HG02973 (cell line): ENCODE measurements around the gene BBOX1.
"Not testable (repeated sequence)": the region's sequence is repeated elsewhere in the genome, so short reads cannot be mapped to it uniquely, and the experiment has no call there.

Source experiments
- ATAC-seq: cut with Tn5 transposase; IDR thresholded peaks from one replicate; pipeline ENCODE4 v1.9.1; 2021; ENCODE audit warnings: moderate library complexity; ENCODE audit not compliant: unreplicated experiment

BBOX1 gene

GRCh38 chr11:27083241-27083640 lies 42.6 kb downstream of the BBOX1 start:
- ATAC-seq = no peak

DNA sequence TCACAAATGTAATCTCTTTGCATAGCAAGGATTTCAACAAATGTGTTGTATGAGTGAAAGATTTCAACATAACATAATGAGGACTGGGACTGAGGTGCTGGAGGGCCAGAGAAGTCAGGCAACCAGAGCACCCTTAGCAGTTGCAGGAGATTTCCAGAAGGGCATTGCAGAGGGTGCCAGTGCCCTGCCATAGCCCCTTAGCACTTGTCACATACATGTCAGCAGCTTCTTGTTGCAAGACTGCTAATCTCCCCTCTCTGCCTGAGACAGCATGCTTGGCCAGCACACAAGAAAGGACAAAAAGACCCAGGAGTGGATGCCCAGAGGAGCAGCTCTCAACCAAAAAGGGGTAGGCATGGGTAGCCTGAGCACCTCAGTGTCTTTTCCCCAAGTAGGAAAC lies 43.2 kb downstream of the BBOX1 start:
- no peak for ATAC-seq

- no peak for ATAC-seq
Measured at GRCh38 chr11:27084518-27084917, 43.9 kb downstream of the BBOX1 start.

DNA sequence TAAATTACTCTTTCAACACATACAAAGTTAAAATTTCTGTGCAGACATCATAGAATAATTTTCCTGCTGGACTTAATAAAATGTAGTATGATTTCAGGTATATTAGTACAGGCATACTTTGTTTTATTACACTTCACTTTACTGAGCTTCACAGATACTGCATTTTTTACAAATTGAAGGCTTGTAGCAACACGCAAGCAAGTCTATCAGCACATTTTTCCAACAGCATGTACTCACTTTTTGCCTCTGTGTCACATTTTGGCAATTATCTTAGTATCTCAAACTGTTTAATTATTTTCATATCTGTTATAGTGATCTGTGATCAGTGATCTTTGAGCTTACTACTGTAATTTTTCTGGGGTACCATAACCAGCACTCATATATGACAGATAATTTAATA lies 44.5 kb downstream of the BBOX1 start:
- no peak for ATAC-seq

DNA sequence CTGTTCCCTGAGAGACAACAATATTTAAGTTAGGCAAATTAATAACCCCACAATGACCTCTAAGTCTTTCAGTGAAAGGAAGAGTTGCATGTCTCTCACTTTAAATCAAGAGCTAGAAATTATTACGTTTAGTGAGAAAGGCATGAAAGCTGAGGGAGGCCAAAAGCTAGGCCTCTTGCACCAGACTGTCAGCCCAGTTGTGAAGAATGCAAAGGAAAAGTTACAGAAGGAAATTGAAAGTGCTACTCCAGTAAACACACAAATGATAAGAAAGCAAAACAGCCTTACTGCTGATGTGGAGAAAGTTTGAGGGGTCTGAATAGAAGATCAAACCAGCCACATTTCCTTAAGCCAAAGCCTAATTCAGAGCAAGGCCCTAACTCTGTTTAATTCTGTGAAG lies 45.0 kb downstream of the BBOX1 start:
- ATAC-seq = no peak

GRCh38 chr11:27087432-27087831 lies 46.8 kb downstream of the BBOX1 start:
- ATAC-seq = no peak

- ATAC-seq = no peak
Measured at GRCh38 chr11:27088353-27088752, 47.7 kb downstream of the BBOX1 start.

- ATAC-seq = no peak
Measured at GRCh38 chr11:27089746-27090145, 49.1 kb downstream of the BBOX1 start.

- ATAC-seq = not testable (repeated sequence)
Measured at GRCh38 chr11:27090357-27090948, 49.8 kb downstream of the BBOX1 start.

DNA sequence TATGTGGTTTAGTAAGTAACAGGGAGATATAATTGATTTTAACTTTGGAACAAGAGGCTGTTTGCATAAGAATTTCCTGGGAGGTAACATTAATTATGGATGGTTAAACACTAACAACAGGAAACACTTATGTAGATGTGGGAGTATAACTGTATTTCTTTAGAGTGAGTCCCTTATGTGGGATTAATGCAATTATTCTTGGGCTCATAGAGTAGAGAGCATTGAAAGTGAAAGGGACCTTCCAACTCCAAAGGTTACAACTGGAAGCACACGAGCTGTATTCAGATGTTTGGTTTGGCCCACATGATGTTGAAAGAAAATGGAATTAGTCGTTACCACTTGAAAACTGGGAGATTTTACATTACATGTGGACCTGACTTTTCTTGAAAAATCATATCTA lies 53.5 kb downstream of the BBOX1 start:
- ATAC-seq = no peak

DNA sequence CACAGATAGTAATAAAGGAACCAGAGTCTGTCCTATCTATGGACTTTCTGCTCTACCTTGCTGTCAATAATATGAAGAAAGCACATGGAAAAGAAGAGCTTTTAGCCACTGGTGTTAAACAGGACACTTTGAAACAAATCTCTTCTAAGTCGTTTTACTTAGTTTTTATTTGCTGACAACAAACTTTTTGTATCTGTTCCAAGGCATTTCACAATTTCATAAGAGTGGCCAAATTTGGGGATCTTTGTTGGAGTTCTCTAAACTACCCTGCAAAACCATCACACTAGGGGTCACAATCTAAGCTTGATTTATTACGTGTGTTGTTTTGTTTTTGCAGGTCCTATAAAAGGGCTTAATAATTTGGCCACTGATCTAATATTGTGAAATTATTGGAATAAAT lies 54.4 kb downstream of the BBOX1 start:
- no peak for ATAC-seq

DNA sequence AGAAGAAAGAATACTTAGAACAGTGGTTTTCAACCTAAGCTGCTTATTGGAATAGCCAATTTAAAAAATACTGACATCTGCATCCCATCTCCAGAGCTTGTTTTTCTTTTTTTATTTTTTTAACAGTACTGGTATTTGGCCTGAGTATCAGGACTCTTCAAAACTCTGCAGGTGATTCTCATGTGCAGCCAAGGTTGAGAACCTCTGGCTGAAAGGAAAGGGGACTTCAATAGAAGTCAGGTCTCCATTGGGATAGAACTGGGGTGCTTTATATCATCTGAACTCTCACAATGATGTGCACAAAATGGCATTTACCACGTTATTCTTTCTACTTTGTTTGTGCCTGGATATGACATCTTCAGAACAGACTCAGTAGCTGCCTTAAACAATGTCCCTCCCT lies 55.3 kb downstream of the BBOX1 start:
- no peak for ATAC-seq

- ATAC-seq = no peak
Measured at GRCh38 chr11:27097551-27097950, 56.9 kb downstream of the BBOX1 start.

GRCh38 chr11:27100534-27100933 lies 59.9 kb downstream of the BBOX1 start:
- no peak for ATAC-seq

DNA sequence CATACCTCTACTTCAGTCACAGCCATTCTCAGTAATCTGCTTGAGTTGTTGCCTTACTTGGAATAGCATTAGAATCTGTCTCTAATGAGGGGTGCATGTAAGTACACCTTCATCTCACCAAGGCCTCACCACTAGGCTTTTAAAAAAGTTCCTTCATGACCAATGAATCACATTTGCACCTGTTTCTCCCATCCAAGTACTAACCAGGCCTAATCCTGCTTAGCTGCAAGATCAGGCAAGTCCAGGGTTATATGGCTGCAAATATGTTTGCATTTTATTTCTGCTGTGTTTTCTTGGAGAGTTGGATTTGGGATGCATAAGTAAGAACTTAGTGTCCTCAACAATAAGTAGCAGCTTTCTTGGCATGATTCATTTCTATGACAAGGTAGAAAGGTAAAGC lies 66.9 kb downstream of the BBOX1 start:
- ATAC-seq = no peak

GRCh38 chr11:27108809-27109208 lies 68.2 kb downstream of the BBOX1 start:
- no peak for ATAC-seq

- ATAC-seq = no peak
Measured at GRCh38 chr11:27111896-27112295, 71.3 kb downstream of the BBOX1 start.

- no peak for ATAC-seq
Measured at GRCh38 chr11:27112946-27113345, 72.3 kb downstream of the BBOX1 start.

DNA sequence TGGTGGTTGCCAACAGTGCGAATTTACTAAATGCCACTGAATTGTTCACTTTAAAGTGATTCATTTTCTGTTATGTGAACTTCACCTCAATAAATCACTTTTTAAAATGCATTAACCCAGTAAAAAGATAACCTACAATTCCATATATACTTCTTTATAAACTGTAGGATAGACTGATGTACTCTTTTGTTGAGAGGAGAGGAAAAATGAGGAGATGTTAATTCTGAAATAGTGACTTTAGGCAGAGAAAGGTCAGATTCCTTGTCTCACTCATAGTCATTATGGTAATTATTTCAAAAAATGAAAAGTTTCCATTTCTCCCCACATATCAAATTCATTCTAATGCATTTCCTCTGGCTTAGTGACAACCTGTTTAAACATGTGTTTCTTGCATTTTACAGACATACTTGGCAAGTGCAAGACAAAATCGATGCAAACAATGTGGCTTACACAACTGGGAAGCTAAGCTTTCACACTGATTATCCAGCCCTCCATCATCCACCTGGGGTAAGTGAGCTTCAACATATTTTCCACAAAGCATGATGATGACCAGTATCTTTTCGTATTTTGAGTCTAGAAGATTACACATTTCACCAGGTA lies 74.5 kb downstream of the BBOX1 start:
- no peak for ATAC-seq

- no peak for ATAC-seq
Measured at GRCh38 chr11:27116684-27117083, 76.1 kb downstream of the BBOX1 start.

DNA sequence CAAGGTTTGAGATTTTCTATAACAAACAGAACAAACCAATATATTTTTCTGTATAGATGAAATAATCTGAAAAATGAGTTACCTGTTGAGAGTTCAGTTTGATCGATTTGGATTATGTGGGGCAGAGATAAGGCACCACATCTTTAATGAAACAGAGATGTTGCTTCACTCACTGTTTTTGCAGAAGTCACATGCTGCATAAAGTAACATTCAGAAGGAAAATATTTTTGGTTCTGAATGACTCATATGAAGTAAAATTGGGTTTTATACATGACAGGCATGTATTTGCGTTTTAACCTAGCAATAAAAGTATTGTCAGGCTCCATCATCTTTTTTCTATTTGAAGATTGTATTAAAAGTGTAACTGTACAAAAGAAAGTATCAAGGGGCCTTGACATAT lies 77.8 kb downstream of the BBOX1 start:
- no peak for ATAC-seq

GRCh38 chr11:27118949-27119348 lies 78.3 kb downstream of the BBOX1 start:
- ATAC-seq = no peak

GRCh38 chr11:27119396-27119795 lies 78.8 kb downstream of the BBOX1 start:
- no peak for ATAC-seq
